ENCODE results near the gene RSKR. TPM values are rescaled to one million over a fixed set of nuclear protein-coding genes. Genes with fewer than 3 reads are reported as not detected.
A peak's percentile ranks its signal among the peaks of the same experiment; 100 is the strongest.

The RSKR gene
- total and polyA plus RNA-seq, 9 of the 15 experiments (the other 6 are each of a cell fraction or from before 2014, with no cell fraction given), result 1.4 to 42.3 (median 16.2) TPM

DNA sequence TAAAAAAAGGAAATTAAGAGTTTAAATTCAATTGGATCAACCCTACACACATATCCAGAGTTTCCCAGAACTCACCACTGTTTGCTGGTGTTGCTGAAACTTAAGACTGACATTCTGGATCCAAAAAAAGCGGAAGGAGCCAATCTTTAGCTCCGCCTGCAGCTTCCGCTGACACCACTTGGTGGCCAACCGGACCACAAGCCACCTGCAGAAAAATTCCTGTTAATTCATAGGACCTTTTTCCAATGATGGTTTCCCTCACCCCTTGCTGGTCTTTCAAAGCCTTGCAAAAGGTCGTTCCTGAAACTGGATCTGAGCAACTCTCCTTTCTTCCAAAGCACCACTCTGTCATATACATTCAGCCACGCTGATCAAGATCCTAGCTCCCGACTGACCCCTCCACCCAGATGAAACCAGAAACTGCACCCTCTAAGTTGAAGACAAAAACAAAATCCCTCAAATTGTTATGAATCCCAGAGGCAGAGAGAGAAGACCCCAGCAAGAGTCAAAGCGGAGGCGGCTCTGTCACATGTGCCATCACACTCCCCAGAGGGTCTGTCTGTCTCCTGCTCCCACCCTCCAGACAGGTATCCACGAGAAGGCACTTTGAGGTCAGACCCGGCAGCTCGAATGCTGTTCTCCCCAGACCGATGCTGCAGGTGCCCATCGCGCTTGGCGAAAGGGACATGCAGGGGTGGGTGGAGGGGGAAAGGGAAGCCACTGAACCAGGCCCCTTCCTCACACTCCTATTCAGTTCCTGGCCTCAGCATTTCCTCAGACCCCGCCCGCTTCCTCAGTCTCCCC is 30.2 kb upstream of the RSKR start (continued):
- TF ChIP-seq CC2D1A (IDR thresholded peaks at IDR 0.05), result no peak
- TF ChIP-seq SETDB1 (IDR thresholded peaks at IDR 0.05; ENCODE audit: low read length), result no peak
- TF ChIP-seq ELK3 (CRISPR knock-in tag; IDR thresholded peaks at IDR 0.05), result no peak
- no peak for TF ChIP-seq PTRF (tag; IDR thresholded peaks at IDR 0.05)
- TF ChIP-seq MAX (CRISPR knock-in tag; IDR thresholded peaks at IDR 0.05), result 0 out of 2 replicates have a peak, but pooled peaks have one; percentile 38
- TF ChIP-seq ETV1 (tag; conservative IDR thresholded peaks at IDR 0.05; ENCODE audit: low read depth), result peak; percentile 59; the same call in 1 of the 2 replicates
- no peak for TF ChIP-seq TARDBP (IDR thresholded peaks at IDR 0.05)
- TF ChIP-seq ZBTB17 (CRISPR knock-in tag; IDR thresholded peaks at IDR 0.05), result 0 out of 2 replicates have a peak, but pooled peaks have one; percentile 24
- peak; percentile 83 for TF ChIP-seq PKNOX1 (IDR thresholded peaks at IDR 0.05)
- no peak for TF ChIP-seq TOE1 (IDR thresholded peaks at IDR 0.05; ENCODE audit: borderline replicate concordance)
- no peak for TF ChIP-seq TOE1 (CRISPR knock-in tag; IDR thresholded peaks at IDR 0.05; ENCODE audit: borderline replicate concordance, low read depth)
- TF ChIP-seq ID3 (CRISPR knock-in tag; IDR thresholded peaks at IDR 0.05), result no peak
- 0 out of 2 replicates have a peak, but pooled peaks have one; percentile 37 for TF ChIP-seq ID3 (tag; IDR thresholded peaks at IDR 0.05)
- TF ChIP-seq ZNF174 (CRISPR knock-in tag; IDR thresholded peaks at IDR 0.05), result no peak
- no peak for TF ChIP-seq ZNF785 (CRISPR knock-in tag; IDR thresholded peaks at IDR 0.05)
- no peak for TF ChIP-seq C11orf30 (IDR thresholded peaks at IDR 0.05; ENCODE audit: low read depth)
- 0 out of 2 replicates have a peak, but pooled peaks have one; percentile 38 for TF ChIP-seq ZBTB7A (IDR thresholded peaks at IDR 0.05; ENCODE audit: borderline replicate concordance, control insufficient read depth, low read depth, low read length)
- peak; percentile 43; the same call in 1 of the 2 replicates for TF ChIP-seq DPF2 (IDR thresholded peaks at IDR 0.05)
- no peak for TF ChIP-seq ZNF766 (CRISPR knock-in tag; conservative IDR thresholded peaks at IDR 0.05)
- TF ChIP-seq SLC30A9 (CRISPR knock-in tag; IDR thresholded peaks at IDR 0.05), result no peak
- TF ChIP-seq MYC (IDR thresholded peaks at IDR 0.05; ENCODE audit: low read depth, low read length), result peak; percentile 51
- no peak for TF ChIP-seq MYC (CRISPR knock-in tag; IDR thresholded peaks at IDR 0.05; ENCODE audit: borderline replicate concordance, low read depth)
- 0 out of 2 replicates have a peak, but pooled peaks have one; percentile 2 for TF ChIP-seq KLF16 (IDR thresholded peaks at IDR 0.05)
- TF ChIP-seq CXXC5 (CRISPR knock-in tag; IDR thresholded peaks at IDR 0.05), result no peak
- peak; percentile 88 for TF ChIP-seq SPI1 (IDR thresholded peaks at IDR 0.05; ENCODE audit: borderline replicate concordance, low read depth, low read length)
- TF ChIP-seq NCOR1 (IDR thresholded peaks at IDR 0.05), result no peak
- TF ChIP-seq DACH1 (IDR thresholded peaks at IDR 0.05; ENCODE audit: partially characterized antibody), result no peak

Measured in K562 (cell line).